NCI-H2171 (cell line): ENCODE data around the gene EXOSC1.
A peak's percentile ranks its signal among the peaks of the same experiment; 100 is the strongest.
"Not testable (repeated sequence)": the region's sequence is repeated elsewhere in the genome, so short reads cannot be mapped to it uniquely, and the experiment has no call there.

Experiments
- DNase-seq: peaks from one replicate; lab custom pipeline; 2025; lab: John Stamatoyannopoulos, UW

The EXOSC1 gene

DNA sequence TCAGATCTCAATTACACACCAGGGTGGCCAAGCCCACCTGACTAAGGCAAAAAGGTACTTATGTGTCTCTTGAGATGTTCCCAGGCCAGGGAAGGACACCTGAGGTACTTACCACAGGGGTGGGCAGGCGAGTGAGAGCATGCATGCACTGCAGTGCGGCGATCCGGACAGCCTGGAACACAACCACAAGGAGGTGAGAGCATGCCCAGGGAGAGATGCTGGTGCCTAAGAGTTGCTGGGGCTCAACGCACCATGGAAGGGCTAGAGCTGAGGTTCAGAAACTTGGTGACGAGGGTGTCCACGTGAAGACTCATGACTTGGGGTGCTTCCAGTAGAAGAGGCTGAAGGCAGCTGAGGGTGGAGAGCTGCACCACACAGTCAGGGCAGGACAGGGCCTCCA is 13.3 kb upstream of the EXOSC1 start:
- DNase-seq: no peak

DNA sequence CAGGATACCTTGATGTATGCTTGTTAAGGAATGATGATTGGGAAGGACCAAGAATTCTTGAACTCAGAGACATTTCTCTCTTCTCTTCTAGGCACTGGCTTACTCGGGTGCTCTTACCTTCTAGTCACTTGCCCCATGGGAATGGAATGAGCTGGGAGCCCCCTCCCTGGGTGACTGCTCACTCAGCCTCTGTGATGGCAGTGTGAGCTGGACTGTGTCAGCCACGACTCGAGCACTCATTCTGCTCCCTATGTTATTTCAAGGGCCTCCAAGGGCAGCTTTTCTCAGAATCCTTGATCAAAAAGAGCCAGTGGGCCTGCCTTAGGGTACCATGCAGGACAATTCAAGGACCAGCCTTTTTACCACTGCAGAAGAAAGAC is 10.9 kb upstream of the EXOSC1 start:
- no peak for DNase-seq

DNA sequence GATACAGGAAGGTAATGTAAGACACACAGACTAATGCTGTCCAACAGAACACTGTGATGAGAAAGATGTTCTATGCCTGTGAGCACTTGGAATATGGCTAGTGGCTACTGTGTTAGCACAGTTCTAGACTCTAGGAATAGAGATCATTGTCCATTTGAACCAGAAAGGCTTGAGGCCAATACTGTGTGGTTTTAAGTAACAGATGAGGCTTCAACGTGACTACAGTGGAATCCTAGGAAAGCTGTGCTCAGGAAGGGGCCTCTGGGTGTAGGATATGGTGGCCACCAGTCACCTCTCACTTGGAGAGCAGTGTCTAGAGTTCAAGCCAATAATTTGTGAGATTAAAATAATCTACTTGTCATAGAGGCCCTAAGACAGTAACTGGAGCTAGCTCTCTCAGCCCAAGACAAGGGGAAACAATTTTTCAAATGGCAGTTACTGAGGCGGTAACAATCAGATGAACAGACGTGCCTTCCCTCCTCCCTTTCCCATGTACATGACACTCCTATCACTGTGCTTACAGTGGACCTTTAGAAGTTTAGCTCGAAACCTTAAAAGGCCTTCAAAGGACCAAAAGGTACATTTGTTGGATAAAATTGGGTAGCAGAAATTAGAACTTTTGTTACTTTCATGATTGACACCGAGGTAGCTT is 10.4 kb upstream of the EXOSC1 start:
- no peak for DNase-seq

DNA sequence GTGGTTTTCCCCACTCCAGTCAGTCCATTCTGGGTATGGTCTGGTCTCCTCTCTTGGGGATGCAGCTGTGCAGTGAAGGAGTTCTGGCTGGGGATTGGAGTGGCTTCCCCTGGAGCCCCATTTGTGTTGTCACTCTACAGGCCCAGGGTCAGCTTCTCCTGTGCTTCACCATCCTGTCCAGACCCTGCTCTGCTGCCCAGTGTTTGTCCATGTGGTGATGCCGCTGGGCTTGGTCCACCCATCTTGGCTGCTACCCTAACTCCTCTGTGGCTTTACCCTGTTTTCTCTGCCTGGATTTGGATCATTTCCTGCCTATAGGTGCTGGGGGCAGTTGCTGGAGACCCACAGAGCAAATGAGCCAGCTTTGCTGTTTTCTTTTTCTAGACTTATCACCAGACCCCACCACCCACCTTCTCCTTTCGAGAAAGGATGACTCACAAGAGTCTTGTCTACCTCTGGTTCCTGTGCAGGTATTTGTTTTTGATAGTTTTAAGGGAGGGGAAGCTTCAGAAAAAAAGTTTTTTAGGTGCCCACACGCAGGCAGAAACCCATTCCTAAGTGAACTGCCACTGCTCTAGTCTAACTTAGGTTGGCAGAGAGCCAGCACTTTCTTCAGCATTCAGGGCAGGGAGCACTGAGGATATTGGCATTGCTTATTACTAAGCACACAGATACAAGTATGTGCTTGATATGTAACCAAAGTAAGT is 8.7 kb upstream of the EXOSC1 start:
- DNase-seq: no peak

DNA sequence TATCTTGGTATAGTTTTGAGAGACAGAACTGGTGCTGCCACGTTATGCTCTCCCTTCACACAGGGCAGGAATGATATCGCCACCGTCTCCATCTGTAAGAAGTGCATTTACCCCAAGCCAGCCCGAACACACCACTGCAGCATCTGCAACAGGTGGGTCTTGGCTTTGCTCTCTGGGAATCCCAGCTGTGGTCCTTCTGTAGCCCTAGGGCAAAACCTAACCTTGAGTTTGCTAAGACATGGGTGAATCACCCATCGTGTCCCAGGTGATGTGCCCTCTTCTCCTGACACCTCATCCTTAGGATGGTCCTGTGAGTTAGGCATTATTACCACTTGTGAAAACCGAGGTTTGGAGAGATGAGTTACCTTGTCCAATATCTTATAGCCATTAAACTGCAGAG is 6.5 kb upstream of the EXOSC1 start:
- DNase-seq: no peak

DNA sequence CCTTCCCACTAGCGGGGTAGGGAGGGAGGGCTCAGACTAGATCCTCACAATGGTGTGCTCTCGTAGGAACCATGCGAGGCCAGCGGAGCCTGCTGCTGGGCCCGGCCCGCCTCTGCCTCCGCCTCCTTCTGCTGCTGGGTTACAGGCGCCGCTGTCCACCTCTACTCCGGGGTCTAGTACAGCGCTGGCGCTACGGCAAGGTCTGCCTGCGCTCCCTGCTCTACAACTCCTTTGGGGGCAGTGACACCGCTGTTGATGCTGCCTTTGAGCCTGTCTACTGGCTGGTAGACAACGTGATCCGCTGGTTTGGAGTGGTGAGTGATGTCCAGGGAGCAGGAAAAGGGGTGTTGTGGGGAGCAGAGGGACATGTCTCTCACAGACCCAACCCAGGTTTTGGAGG is 5.8 kb upstream of the EXOSC1 start:
- no peak for DNase-seq

DNA sequence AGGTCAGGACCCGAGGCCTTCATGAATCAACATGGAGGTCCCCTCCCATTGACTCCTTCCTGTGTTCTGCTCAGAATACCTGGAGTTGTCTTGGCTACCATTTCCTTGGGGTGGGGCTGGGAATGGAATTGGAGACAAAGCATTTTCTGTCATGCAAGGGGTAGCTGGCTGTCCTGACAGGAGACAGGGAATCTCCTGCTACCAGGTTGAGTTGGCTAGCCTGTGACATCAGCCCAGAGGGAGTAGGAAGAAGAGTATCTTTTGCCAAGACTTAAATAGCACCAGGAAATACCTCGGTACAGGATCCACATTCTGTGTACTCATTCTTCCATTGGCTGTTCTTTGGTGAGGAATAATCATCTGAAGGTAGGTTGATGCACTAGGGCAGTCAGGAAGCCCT is 5.0 kb upstream of the EXOSC1 start:
- no peak for DNase-seq

DNA sequence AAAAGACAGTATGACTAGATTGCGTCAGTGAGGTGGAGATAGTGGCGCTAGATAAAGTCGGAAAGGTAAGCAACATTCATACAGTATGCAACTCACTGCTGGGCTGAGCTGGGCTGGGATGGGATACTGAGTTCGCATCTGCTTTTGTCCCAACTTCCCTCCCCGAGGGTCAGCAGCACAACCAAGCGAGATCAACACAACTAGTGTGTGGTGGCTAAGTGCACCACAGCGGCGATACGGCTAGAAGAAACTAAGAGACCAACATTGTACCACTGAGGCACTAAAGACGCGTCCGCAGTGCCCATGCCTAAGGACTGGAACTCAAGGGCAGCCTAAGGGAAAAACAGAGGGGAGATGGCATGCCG is 467 bp downstream of the EXOSC1 start:
- DNase-seq: no peak

DNA sequence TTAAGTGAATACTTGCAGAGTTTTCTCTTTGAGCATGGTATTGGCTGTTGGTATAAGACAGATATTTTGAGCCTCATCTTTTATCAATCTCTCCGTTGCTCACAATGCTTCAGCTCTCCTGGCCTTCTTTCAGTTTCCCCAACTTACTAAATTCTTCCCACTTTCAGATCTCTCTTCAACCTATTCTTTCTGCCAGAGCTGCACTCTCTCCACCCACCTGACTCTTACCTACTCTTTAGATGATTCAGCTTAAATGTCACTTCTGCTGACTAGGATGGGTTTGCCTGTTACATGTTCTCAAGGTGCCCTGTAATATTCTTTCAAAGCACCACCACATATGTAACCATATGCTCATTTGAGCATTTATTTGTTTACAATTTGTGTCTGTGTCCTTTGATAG is 1.6 kb downstream of the EXOSC1 start:
- no peak for DNase-seq

DNA sequence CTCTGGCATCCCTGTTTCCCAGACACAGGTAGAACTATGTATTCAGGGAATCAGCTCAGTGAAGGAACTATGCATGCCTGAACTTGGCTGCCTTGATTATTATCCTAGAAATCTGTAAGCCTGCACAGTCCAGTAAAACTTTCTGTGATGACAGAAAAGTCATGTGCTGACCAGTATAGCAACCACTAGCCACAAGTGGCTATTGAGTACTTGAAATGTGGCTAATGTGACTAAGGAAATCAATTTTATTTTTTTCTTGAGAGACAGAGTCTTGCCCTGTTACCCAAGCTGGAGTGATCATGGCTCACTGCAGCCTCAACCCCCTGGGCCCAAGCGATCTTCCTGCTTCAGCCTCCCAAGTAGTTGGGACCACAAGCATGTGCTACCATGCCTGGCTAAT is 3.5 kb downstream of the EXOSC1 start:
- DNase-seq: no peak

DNA sequence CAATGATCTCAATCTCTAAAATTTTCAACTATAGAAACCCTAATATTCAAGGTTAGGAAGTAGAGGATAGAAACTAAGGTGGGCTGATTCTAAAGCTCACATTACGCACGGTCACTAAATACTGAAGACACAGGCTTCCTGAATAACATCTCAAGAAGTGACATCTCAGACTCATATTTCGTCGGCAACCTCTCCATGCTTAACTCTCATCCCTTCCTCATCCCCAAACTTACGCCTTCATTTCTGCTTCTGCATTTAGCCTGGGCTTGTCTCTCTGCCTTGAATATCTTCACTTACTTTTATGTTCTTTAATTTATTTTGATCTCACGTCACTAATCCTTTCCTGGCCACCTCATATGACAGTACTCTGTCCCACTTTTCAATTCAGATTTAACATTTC is 10.6 kb downstream of the EXOSC1 start:
- DNase-seq: no peak

DNA sequence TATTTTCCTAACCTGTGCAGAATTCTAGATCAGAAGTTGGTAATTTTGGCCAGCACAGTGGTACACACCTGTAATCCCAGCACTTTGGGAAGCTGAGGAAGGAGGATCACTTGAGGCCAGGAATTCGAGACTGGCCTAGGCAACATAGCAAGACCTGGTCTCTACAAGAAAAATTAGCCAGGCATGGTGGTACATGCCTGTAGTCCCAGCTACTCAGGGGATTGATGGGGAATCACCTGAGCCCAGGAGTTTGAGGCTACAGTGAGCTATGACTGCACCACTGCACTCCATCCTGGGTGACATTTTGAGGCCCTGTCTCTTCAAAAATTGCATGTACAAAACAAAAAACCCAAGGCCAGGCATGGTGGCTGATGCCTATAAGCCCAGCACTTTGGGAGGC is 11.2 kb downstream of the EXOSC1 start:
- DNase-seq: no peak

DNA sequence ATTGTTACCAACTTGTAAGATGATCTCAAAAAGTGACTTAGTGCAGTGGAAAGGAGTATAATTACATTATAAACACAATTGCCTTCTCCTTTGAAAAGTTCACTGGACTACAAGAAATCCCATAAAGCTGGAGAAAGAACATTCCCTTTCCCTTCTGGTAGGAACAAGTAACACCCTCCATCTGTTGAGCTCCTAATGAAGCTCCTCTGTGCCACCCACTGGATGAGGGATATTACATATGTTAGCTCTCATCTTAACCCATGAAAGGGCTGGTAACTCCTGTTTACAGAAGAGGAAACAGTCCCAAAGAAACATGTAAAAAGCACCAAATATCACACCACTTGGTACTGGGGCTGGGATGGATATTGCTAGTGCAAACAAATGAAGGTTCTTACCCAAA is 11.8 kb downstream of the EXOSC1 start:
- DNase-seq: no peak

DNA sequence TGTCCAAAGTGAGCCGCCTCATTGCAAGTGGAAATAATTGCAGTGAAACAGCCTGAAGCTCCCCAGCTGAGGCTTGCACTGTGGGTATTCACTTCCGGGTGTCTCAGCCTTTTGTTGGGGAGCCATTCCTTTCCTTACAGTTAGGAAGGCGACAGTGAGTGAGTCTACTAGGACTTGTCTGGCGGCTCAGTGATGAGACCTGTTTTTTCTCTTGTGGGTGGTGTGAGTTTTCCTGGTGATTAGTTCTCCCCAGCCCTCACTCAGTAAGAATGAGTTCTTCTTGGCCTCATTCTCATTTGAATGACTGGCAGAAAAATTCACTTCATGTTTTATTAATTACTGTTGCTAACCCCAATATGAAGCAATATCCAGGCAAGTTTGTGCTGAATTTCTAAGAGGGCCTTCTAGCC is 17.2 kb downstream of the EXOSC1 start:
- DNase-seq: no peak

DNA sequence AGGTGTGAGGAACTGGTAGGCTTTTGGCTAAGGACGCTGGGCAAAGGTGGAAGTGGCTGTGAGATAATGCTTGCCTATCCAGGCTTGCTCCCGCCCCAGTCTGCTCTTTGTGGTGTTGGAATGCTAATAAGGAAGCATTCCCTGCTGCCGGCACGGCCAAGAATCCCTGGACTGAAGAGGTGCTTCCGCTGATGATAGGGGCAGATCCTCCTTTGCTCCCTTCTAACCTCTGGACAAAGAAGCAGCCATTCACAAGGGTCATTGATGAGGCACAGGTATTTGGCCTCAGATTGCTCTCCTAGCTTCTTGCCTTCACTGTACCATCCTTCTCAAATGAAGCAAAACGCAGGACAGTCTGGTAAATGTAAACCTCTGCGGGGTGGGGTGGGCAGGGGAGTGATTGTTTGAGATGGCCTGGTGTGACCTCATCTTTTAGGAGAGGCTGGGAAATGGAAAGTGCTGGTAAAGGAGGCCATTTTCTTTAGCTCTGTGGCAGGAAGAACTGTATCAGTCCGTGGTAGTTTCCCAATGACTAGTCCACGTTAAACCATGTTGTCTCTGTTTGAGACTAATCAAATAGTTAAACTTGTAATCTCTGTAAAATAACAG is 18.1 kb downstream of the EXOSC1 start:
- DNase-seq: no peak

DNA sequence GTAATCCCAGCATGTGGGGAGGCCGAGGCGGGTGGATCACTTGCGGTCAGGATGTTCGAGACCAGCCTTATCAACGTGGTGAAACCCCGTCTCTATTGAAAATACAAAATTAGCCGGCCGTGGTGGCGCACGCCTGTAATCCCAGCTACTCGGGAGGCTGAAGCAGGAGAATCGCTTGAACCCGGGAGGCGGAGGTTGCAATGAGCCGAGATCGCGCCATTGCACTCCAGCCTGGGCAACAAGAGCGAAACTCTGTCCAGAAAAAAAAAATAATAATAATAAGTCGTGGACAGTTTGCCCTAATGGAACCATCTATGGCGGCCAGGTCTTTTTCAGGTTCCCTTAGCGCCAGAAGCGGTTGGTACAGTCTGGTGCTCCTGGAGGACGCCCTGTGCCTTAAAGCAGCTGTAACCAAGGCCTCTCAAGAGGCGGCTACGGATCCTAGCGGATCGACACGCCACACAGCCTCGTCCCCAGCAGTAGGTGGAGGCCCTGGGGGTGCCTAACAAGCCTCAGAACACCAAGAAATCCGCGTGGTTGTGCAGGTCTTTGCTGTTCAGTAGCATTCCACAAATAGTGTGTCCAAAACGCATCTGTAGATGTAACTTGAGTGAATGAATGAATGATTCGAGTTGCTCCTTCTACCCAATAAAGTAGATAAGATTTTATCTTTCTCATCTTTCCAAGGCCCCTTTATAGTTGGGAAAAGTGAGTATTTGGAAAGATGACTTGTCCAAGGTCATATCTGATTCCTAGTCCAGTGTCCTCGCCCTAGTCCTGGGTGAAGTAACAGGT is 18.8 kb downstream of the EXOSC1 start:
- DNase-seq: no peak

DNA sequence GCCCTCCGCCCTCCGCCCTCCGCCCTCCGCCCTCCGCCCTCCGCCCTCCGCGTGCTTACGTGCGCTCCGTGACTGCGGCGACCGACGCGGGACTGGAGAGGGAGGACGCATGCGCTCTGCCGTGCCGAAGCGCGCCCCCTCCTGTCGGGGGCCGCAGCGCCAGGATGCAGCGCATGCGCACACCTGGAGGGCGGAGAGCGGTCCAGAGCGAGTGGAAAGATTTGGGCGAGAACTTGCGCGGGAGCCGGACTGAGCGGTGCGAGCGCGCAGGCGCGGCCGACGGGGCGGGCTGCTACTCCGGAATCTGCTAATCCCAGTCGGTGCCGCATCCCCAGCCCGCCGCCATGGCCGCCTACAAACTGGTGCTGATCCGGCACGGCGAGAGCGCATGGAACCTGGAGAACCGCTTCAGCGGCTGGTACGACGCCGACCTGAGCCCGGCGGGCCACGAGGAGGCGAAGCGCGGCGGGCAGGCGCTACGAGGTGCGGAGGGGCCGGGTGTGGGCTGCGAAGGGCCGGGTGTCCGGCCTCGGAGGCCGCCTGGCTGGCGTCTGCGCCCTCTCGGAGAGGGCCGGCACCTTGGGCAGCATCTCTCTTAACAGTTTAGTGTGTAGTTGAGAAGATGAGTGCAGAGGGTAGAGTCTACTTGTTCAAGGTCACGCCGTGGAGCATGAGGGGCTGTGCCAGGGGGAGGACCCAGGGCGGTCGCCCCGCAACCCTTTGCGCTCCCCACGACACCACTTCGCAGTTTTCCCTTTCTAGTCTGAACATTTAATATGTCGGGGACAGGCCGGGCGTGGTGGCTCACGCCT is 19.6 kb downstream of the EXOSC1 start, which contains the start of gene PGAM1:
PGAM1 (plus strand) TSS at position 228 of the 812 bp plus-strand sequence; CDS start at position 345, 117 bp downstream.
- DNase-seq: peak; percentile 65

DNA sequence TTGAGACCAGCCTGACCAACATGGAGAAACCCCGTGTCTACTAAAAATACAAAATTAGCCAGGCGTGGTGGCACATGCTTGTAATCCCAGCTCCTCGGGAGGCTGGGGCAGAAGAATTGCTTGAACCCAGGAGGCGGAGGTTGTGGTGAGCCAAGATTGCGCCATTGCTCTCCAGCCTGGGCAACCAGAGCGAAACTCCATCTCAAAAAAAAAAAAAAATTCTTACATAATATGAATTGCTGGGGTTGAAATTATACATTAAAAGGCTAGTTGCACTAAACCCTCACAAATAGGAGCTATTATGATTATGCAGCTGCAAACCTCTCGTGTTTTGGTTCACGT is 22.1 kb downstream of the EXOSC1 start:
- not testable (repeated sequence) for DNase-seq

DNA sequence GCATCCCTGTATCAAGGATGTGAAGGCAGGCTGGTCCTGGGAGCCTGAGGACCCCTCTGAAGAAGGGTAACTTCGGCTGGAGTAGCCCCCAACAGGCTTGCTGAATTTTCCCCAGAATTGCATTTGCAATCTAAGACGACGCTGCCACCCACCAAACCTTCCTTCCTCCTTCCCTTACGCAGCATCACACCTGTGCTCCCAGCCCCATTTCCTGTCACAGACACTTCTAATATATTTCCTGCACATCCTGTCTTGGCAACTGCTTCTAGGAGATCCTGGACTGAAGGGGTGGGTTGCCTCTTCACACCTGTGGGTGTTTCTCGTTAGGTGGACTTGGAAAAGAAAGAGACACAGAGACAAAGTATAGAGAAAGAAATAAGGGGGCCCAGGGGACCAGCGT is 29.2 kb downstream of the EXOSC1 start:
- DNase-seq: no peak

DNA sequence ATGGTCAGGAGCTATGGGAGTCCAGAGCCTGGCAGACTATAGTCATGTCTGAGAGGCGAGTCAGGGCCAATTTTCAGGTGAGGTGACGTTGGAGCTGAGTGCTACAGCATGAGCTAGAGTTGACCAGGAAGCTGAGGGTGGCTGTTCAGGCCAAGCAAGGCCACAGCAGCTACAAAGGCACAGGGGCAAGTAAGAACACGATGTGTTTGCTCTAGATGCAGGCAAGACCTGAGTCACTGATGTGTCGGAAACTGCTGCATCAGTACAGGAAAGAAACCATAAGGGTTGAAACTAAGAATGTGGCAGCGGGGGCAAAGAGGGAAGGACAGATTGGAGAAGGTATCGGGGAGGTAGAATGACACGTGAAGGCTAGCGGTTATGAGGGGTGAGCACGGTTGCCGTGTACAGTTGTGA is 32.9 kb downstream of the EXOSC1 start:
- DNase-seq: no peak

DNA sequence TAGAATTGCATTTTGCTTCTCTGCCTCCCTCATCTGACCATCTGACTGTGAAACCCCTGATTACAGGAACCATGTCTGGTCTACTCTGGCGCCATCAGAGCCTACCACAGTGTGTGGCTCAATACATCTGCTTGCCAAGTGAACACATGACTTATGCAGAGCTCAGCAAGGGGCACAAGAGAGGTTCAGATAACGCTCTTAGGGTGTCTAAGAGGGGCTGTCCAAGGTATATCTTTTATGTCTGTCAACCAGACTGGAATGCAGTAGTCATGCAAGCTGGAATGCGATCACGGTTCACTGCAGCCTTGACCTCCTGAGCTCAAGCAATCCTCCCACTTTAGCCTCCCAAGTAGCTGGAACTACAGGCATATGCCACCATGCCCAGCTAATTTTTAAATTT is 34.4 kb downstream of the EXOSC1 start:
- no peak for DNase-seq

DNA sequence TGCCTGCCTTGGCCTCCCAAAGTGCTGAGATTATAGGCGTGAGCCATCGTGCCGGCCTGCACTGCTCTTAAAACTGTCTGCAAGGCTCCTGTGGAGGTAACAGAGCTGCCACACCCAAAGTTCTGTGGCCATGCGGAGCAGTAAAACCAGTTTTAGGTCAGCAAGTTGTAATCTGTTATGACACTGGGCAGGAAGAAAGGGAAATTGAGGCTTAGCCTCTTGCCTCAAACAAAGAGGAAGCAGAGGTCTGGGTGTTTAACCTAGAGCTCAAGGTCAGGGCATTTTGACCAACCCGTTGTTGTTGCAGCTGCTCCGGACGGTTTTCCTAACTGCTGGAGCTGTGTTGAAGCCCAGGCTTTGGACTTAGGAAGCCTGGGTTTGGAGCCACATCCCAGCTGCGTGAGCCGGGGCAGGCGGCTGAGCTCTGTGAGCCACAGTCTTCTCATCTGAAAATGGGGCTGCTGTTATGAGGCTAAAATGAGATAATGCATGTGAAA is 37.3 kb downstream of the EXOSC1 start:
- DNase-seq: no peak
